ENCODE data around the gene RSBN1L. TPM values are rescaled to one million over a fixed set of nuclear protein-coding genes. Genes with fewer than 3 reads are reported as not detected.

Gene RSBN1L
- total and polyA plus RNA-seq, 2 experiments from 2014 or later = 4.8 to 19.2 TPM

- TF ChIP-seq EZH2 (IDR thresholded peaks at IDR 0.05; ENCODE audit: borderline replicate concordance) (no peak), CTCF (IDR thresholded peaks at IDR 0.05; ENCODE audit: poor library complexity) (no peak), EZH2phosphoT487 (IDR thresholded peaks at IDR 0.05; ENCODE audit: low read depth, severe bottlenecking, unreplicated experiment) (no peak)
- Histone ChIP-seq H4K20me1 (ENCODE audit: insufficient read depth, poor library complexity, severe bottlenecking) (no peaks in the 10 kb centered on the region), H3K27ac (no peak overlapping the region), H3K4me2 (no peak overlapping the region), H3K4me3 (no peak overlapping the region), H3K36me3 (replicated peaks; ENCODE audit: insufficient read depth, low read depth) (no peaks in the 10 kb centered on the region), H2AFZ (no peak overlapping the region), H3K4me1 (ENCODE audit: insufficient read depth) (no peaks in the 10 kb centered on the region), H3K27me3 (no peaks in the 10 kb centered on the region), H3K79me2 (peaks cover 70% of the 10 kb centered on the region), H3K9me2 (replicated peaks; ENCODE audit: insufficient read depth) (no peaks in the 10 kb centered on the region), H3K9me3 (ENCODE audit: low read depth) (peaks cover 4% of the 10 kb centered on the region)
- 91% methylated on average over 2 of the region's 2 CpGs for WGBS (ENCODE audit: low lambda C conversion rate, missing lambda C conversion rate)
- no peak for DNase-seq (ENCODE audit: low spot score)
These were observed 130.0 kb downstream of the RSBN1L start for GRCh38 chr7:77826300-77826699.

- H3K4me2 ChIP-seq = no peak overlapping the region
- H2AFZ ChIP-seq = no peak overlapping the region
- no peaks in the 10 kb centered on the region for H3K9me2 ChIP-seq (replicated peaks; ENCODE audit: insufficient read depth)
- TF ChIP-seq EZH2 (IDR thresholded peaks at IDR 0.05; ENCODE audit: borderline replicate concordance) = no peak
- no peak for TF ChIP-seq EZH2phosphoT487 (IDR thresholded peaks at IDR 0.05; ENCODE audit: low read depth, severe bottlenecking, unreplicated experiment)
- no peak for TF ChIP-seq CTCF (IDR thresholded peaks at IDR 0.05; ENCODE audit: poor library complexity)
- no peaks in the 10 kb centered on the region for H3K36me3 ChIP-seq (replicated peaks; ENCODE audit: insufficient read depth, low read depth)
- H4K20me1 ChIP-seq (ENCODE audit: insufficient read depth, poor library complexity, severe bottlenecking) = no peaks in the 10 kb centered on the region
- 59% methylated on average over 2 of the region's 2 CpGs for WGBS (ENCODE audit: low lambda C conversion rate, missing lambda C conversion rate)
- peaks cover 3% of the 10 kb centered on the region for H3K9me3 ChIP-seq (ENCODE audit: low read depth)
- H3K4me3 ChIP-seq = no peak overlapping the region
- no peak for DNase-seq (ENCODE audit: low spot score)
- no peaks in the 10 kb centered on the region for H3K4me1 ChIP-seq (ENCODE audit: insufficient read depth)
- no peaks in the 10 kb centered on the region for H3K27me3 ChIP-seq
- no peak overlapping the region for H3K27ac ChIP-seq
- H3K79me2 ChIP-seq = peaks cover 57% of the 10 kb centered on the region
These were observed 131.7 kb downstream of the RSBN1L start for GRCh38 chr7:77827999-77828398.

GRCh38 chr7:77830649-77831355, 134.5 kb downstream of the RSBN1L start:
- Histone ChIP-seq H3K9me3 (ENCODE audit: low read depth) (no peaks in the 10 kb centered on the region), H3K27ac (no peak overlapping the region), H4K20me1 (ENCODE audit: insufficient read depth, poor library complexity, severe bottlenecking) (no peaks in the 10 kb centered on the region), H3K4me3 (no peak overlapping the region), H3K79me2 (peaks cover 49% of the 10 kb centered on the region), H3K27me3 (no peaks in the 10 kb centered on the region), H3K9me2 (replicated peaks; ENCODE audit: insufficient read depth) (no peaks in the 10 kb centered on the region), H3K36me3 (replicated peaks; ENCODE audit: insufficient read depth, low read depth) (no peaks in the 10 kb centered on the region), H3K4me1 (ENCODE audit: insufficient read depth) (no peaks in the 10 kb centered on the region), H3K4me2 (no peak overlapping the region), H2AFZ (no peak overlapping the region)
- no peak for TF ChIP-seq CTCF (IDR thresholded peaks at IDR 0.05; ENCODE audit: poor library complexity)
- no peak for TF ChIP-seq EZH2 (IDR thresholded peaks at IDR 0.05; ENCODE audit: borderline replicate concordance)
- no peak for TF ChIP-seq EZH2phosphoT487 (IDR thresholded peaks at IDR 0.05; ENCODE audit: low read depth, severe bottlenecking, unreplicated experiment)
- 87% methylated on average over 8 of the region's 8 CpGs for WGBS (ENCODE audit: low lambda C conversion rate, missing lambda C conversion rate)
- DNase-seq (ENCODE audit: low spot score) = no peak
